ENCODE results near the gene MEN1. TPM values are rescaled to one million over a fixed set of nuclear protein-coding genes. Genes with fewer than 3 reads are reported as not detected.

Gene MEN1
- total and polyA plus RNA-seq, 9 of the 15 experiments (the other 6 are each of a cell fraction or from before 2014, with no cell fraction given), result 3.4 to 57.2 (median 19.3) TPM

GRCh38 chr11:64846998-64847666 is 36.8 kb upstream of the MEN1 start (continued):
- TF ChIP-seq ZNF12 (CRISPR knock-in tag; IDR thresholded peaks at IDR 0.05) (0 out of 2 replicates have a peak, but pooled peaks have one; percentile 23), ARNT (IDR thresholded peaks at IDR 0.05) (no peak), TEAD4 (IDR thresholded peaks at IDR 0.05; ENCODE audit: low read length) (no peak), TEAD4 (CRISPR knock-in tag; IDR thresholded peaks at IDR 0.05; ENCODE audit: borderline replicate concordance) (no peak), TFAM (CRISPR knock-in tag; conservative IDR thresholded peaks at IDR 0.05) (no peak), GABPB1 (CRISPR knock-in tag; IDR thresholded peaks at IDR 0.05) (peak; percentile 74; the same call in 1 of the 2 replicates), SFPQ (IDR thresholded peaks at IDR 0.05; ENCODE audit: low read depth, low read length) (no peak), SP2 (IDR thresholded peaks at IDR 0.05; ENCODE audit: extremely low read depth, low read depth, low read length, poor library complexity, severe bottlenecking) (no peak), AFF4 (CRISPR knock-in tag; IDR thresholded peaks at IDR 0.05) (0 out of 2 replicates have a peak, but pooled peaks have one; percentile 71), ELK1 (CRISPR knock-in tag; IDR thresholded peaks at IDR 0.05) (no peak), MYC (IDR thresholded peaks at IDR 0.05; ENCODE audit: low read depth, low read length) (peak; percentile 70), MYC (CRISPR knock-in tag; IDR thresholded peaks at IDR 0.05; ENCODE audit: borderline replicate concordance, low read depth) (no peak), NCOA6 (IDR thresholded peaks at IDR 0.05) (no peak), BACH1 (tag; IDR thresholded peaks at IDR 0.05) (no peak), MYNN (IDR thresholded peaks at IDR 0.05) (0 out of 2 replicates have a peak, but pooled peaks have one; percentile 44), MYNN (CRISPR knock-in tag; IDR thresholded peaks at IDR 0.05) (no peak), NFIC (IDR thresholded peaks at IDR 0.05) (no peak), KDM1A (IDR thresholded peaks at IDR 0.05) (peak; percentile 54 to 85; a peak in 3 of 4 replicates), RNF219 (CRISPR knock-in tag; IDR thresholded peaks at IDR 0.05) (no peak), ZBTB17 (CRISPR knock-in tag; IDR thresholded peaks at IDR 0.05) (peak; percentile 42; the same call in 1 of the 2 replicates)
